Liver (tissue), 9 donors: ENCODE data around the gene DOCK8. TPM values are rescaled to one million over a fixed set of nuclear protein-coding genes. Genes with fewer than 3 reads are reported as not detected.

Experiments
- DNase-seq: peaks from one replicate; pipeline ENCODE4 v3.0.0-alpha.2; 2017; ENCODE audit warnings: low spot score
- H3K27ac ChIP-seq, 2 donors: one replicate each; pipeline ENCODE4 v1.7.0; 2013; ENCODE audit warnings: inconsistent platforms in 2 of 2, low read length in 2 of 2, control low read depth in 1 of 2, low read depth in 1 of 2, mild to moderate bottlenecking in 1 of 2
- H3K27me3 ChIP-seq, 4 donors: one replicate each; pipeline versions ENCODE4 v1.6.1 to v1.7.0; 2013; ENCODE audit warnings: low read length in 3 of 4, inconsistent platforms in 1 of 4, mild to moderate bottlenecking in 1 of 4, moderate library complexity in 1 of 4; ENCODE audit not compliant: control insufficient read depth in 4 of 4, insufficient read depth in 4 of 4
- H3K36me3 ChIP-seq, 4 donors: one replicate each; pipeline versions ENCODE4 v1.6.1 to v1.7.0; 2013; ENCODE audit warnings: low read length in 3 of 4, mild to moderate bottlenecking in 3 of 4, low read depth in 1 of 4, moderate library complexity in 1 of 4; ENCODE audit not compliant: control insufficient read depth in 4 of 4, insufficient read depth in 3 of 4
- H3K4me1 ChIP-seq, 4 donors: one replicate each; pipeline versions ENCODE4 v1.6.1 to v1.7.0; 2013; ENCODE audit warnings: low read length in 3 of 4, mild to moderate bottlenecking in 3 of 4, moderate library complexity in 1 of 4; ENCODE audit not compliant: control insufficient read depth in 4 of 4, insufficient read depth in 4 of 4
- H3K4me3 ChIP-seq, 3 donors: one replicate each; pipeline versions ENCODE4 v1.6.1 to v1.7.0; 2013; ENCODE audit warnings: low read length in 3 of 3, control low read depth in 1 of 3, low read depth in 1 of 3, mild to moderate bottlenecking in 1 of 3
- H3K9ac ChIP-seq, 2 donors: one replicate each; pipeline ENCODE4 v1.7.0; 2013; ENCODE audit warnings: low read length in 2 of 2, mild to moderate bottlenecking in 2 of 2, moderate library complexity in 2 of 2, control low read depth in 1 of 2, low read depth in 1 of 2
- H3K9me3 ChIP-seq, 4 donors: one replicate each; pipeline versions ENCODE4 v1.6.1 to v1.7.0; 2013; ENCODE audit warnings: low read length in 3 of 4; ENCODE audit not compliant: control insufficient read depth in 4 of 4
- ATF3 ChIP-seq: IDR thresholded peaks from 2 replicates; pipeline ENCODE4 v1.6.1; 2016; ENCODE audit warnings: antibody characterized with exemption
- CTCF ChIP-seq: fragments of 150-350 bp; IDR thresholded peaks from 2 replicates; pipeline ENCODE4 v1.5.1; 2017; ENCODE audit warnings: improper control_type of control experiment, low read depth, low read length; ENCODE audit not compliant: missing input control
- EGR1 ChIP-seq, 2 donors: IDR thresholded peaks; 2 replicates each; pipeline ENCODE4 v1.6.1; 2016 to 2018; ENCODE audit warnings: antibody characterized with exemption in 2 of 2, low read depth in 2 of 2
- FOXA1 ChIP-seq: IDR thresholded peaks from 2 replicates; pipeline ENCODE4 v1.6.1; 2016; ENCODE audit warnings: antibody characterized with exemption
- FOXA2 ChIP-seq: IDR thresholded peaks from 2 replicates; pipeline ENCODE4 v1.6.1; 2016; ENCODE audit warnings: antibody characterized with exemption
- GABPA ChIP-seq, 2 donors: IDR thresholded peaks in 1 of 2; conservative IDR thresholded peaks in 1 of 2; 2 replicates each; pipeline ENCODE4 v1.6.1; 2016; ENCODE audit warnings: antibody characterized with exemption in 2 of 2, mild to moderate bottlenecking in 1 of 2, moderate library complexity in 1 of 2
- HNF4A ChIP-seq, 2 donors: conservative IDR thresholded peaks; 2 replicates each; pipeline ENCODE4 v1.6.1; 2016; ENCODE audit warnings: antibody characterized with exemption in 2 of 2, mild to moderate bottlenecking in 2 of 2
- HNF4G ChIP-seq: IDR thresholded peaks from 2 replicates; pipeline ENCODE4 v1.6.1; 2016; ENCODE audit warnings: antibody characterized with exemption
- JUND ChIP-seq, 2 donors: IDR thresholded peaks; 2 replicates each; pipeline ENCODE4 v1.6.1; 2016; ENCODE audit warnings: antibody characterized with exemption in 2 of 2
- MAX ChIP-seq: IDR thresholded peaks from 2 replicates; pipeline ENCODE4 v1.6.1; 2016; ENCODE audit warnings: antibody characterized with exemption
- NR2F2 ChIP-seq: IDR thresholded peaks from 2 replicates; pipeline ENCODE4 v1.6.1; 2016; ENCODE audit warnings: antibody characterized with exemption
- RAD21 ChIP-seq, 2 donors: IDR thresholded peaks; 2 replicates each; pipeline ENCODE4 v1.6.1; 2016; ENCODE audit warnings: antibody characterized with exemption in 2 of 2, mild to moderate bottlenecking in 2 of 2
- REST ChIP-seq: IDR thresholded peaks from 2 replicates; pipeline ENCODE4 v1.6.1; 2016; ENCODE audit warnings: antibody characterized with exemption, mild to moderate bottlenecking
- RXRA ChIP-seq, 2 donors: IDR thresholded peaks; 2 replicates each; pipeline ENCODE4 v1.6.1; 2017 to 2018; ENCODE audit warnings: antibody characterized with exemption in 2 of 2, mild to moderate bottlenecking in 1 of 2
- SP1 ChIP-seq: IDR thresholded peaks from 2 replicates; pipeline ENCODE4 v1.6.1; 2018; ENCODE audit warnings: antibody characterized with exemption, mild to moderate bottlenecking
- TAF1 ChIP-seq: conservative IDR thresholded peaks from 2 replicates; pipeline ENCODE4 v1.6.1; 2016; ENCODE audit warnings: antibody characterized with exemption, mild to moderate bottlenecking
- YY1 ChIP-seq: IDR thresholded peaks from 2 replicates; pipeline ENCODE4 v1.6.1; 2016; ENCODE audit warnings: antibody characterized with exemption, mild to moderate bottlenecking
- ZBTB33 ChIP-seq: IDR thresholded peaks from 2 replicates; pipeline ENCODE4 v1.6.1; 2016; ENCODE audit warnings: antibody characterized with exemption
- WGBS: extraction: QIAGEN DNeasy Blood & Tissue Kit; methylation state at CpG from one replicate; pipeline ENCODE4 v1.1.7; 2013; 5-methylcytosine and 5-hydroxymethylcytosine counted together
- polyA plus RNA-seq, 2 donors: library from polyadenylated mRNA; stranded (reverse) in 1 of 2; unstranded in 1 of 2; fragments of 200-250 nt in 1 of 2; fragments of >200 nt in 1 of 2; fragmentation: Nextera tagmentation in 1 of 2; extraction: Ambion mirVana in 1 of 2; gene quantifications; one replicate each; pipeline versions ENCODE4 v1.2.1 to v1.2.3, GENCODE V29; 2013 to 2015
- total RNA-seq, 2 donors: library from RNA; depleted of rRNA; stranded (reverse); fragments of >200 nt; gene quantifications; one replicate each; pipeline ENCODE4 v1.2.3, GENCODE V29; 2014
- donor health status: healthy.
- donor health status: healthy.
- donor health status: healthy.
- donor health status: healthy.
- donor health status: healthy.

DOCK8 gene
- total and polyA plus RNA-seq, 4 donors: 3.8 to 22.6 (median 7.4) TPM

- TF ChIP-seq TAF1: no peak
- TF ChIP-seq HNF4G: no peak
- TF ChIP-seq CTCF: no peak
- no peak for TF ChIP-seq EGR1 (IDR thresholded peaks at IDR 0.05; ENCODE audit: low read depth in 2 of 2)
- TF ChIP-seq GABPA (IDR thresholded peaks at IDR 0.05 in 1 of 2, conservative IDR thresholded peaks at IDR 0.05 in 1 of 2): no peak
- no peak for TF ChIP-seq SP1
- no peak for TF ChIP-seq RXRA (IDR thresholded peaks at IDR 0.05)
Observed at GRCh38 chr9:505741-506059, 291.0 kb downstream of the DOCK8 start (continued).

- DNase-seq: no peak
- Histone ChIP-seq H3K36me3 (no peaks in the 10 kb centered on the region), H3K27me3 (peaks cover 3 to 28% (median 10%) of the 10 kb centered on the region in 4 donors), H3K4me3 (no peak overlapping the region), H3K4me1 (peaks cover 6 to 14% (median 8%) of the 10 kb centered on the region in 4 donors), H3K27ac (no peak overlapping the region), H3K9ac (no peak overlapping the region), H3K9me3 (no peaks in the 10 kb centered on the region)
- WGBS: 84% methylated on average over 7 of the region's 7 CpGs
- TF ChIP-seq SP1 (no peak), MAX (no peak), FOXA1 (no peak), ZBTB33 (no peak), ATF3 (no peak), TAF1 (no peak), FOXA2 (no peak), HNF4G (no peak), CTCF (no peak), JUND (IDR thresholded peaks at IDR 0.05) (no peak), RAD21 (IDR thresholded peaks at IDR 0.05) (no peak), HNF4A (conservative IDR thresholded peaks at IDR 0.05) (no peak), REST (no peak), RXRA (IDR thresholded peaks at IDR 0.05) (no peak), NR2F2 (no peak), GABPA (IDR thresholded peaks at IDR 0.05 in 1 of 2, conservative IDR thresholded peaks at IDR 0.05 in 1 of 2) (no peak), YY1 (no peak), EGR1 (IDR thresholded peaks at IDR 0.05; ENCODE audit: low read depth in 2 of 2) (no peak)
Observed at GRCh38 chr9:506281-506680, 291.6 kb downstream of the DOCK8 start.
